Germinal center (tissue), 1 donor: ENCODE measurements around the gene C21orf58.

Experiments
- DNase-seq: peaks from one replicate; pipeline ENCODE4 v3.0.0; 2012; ENCODE audit warnings: mixed read lengths, low spot score

The C21orf58 gene

GRCh38 chr21:46255758-46256337 lies 67.8 kb downstream of the C21orf58 start:
- no peak for DNase-seq

DNA sequence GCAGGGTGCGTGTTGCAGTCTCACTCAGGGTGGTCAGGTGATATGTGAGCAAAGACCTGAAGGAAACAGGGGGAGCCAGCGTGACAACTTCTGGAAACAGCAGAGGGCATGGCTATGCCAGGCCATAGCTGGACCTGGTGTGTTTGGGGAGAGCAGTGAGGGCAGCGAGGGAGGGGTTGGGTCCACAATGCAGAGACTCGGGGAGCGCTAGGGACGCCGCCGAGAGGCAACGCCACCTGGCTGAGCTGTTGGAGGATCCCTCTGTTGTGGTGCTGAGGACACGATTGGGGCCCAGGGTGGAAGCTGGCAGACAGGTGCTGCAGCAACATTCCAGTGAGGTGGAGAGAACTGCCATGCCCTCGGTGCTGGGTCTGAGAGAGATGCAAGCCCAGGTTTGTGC lies 68.5 kb downstream of the C21orf58 start:
- no peak for DNase-seq

DNA sequence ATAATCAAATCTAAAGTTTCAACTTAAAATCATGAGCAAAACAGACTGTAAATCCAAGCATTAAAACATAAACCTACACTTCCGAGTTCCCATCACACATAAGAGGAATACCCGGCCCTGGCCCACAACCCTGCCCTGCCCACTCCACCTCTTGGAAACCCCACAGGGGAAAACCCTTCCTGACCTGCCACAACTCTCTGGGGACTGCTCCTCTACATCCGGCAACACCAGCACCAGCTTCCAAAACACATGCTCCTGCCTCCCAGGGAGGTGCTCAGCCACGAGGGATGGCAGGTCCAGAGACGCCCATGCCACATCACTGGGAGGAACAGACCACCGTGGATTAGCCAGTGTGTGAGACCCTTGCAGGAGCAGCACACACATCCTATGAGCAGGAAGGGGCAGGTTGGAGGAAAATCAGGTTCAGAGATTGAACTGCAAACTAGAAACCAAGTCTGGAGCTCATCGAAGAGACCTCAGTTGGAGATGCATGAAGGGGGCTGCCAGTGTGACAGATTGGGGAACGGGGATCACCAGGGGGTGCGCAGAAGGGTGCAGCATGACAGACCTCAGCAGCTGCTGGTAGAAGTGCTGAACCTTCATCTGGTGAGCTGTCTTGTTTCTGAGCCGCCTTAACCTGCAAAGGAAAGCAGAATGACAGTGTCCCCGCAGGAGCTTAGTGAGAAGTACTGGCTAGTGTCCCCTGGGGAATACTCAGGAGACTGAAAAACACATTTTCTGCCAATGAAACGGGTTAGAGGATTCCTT lies 69.3 kb downstream of the C21orf58 start:
- no peak for DNase-seq

DNA sequence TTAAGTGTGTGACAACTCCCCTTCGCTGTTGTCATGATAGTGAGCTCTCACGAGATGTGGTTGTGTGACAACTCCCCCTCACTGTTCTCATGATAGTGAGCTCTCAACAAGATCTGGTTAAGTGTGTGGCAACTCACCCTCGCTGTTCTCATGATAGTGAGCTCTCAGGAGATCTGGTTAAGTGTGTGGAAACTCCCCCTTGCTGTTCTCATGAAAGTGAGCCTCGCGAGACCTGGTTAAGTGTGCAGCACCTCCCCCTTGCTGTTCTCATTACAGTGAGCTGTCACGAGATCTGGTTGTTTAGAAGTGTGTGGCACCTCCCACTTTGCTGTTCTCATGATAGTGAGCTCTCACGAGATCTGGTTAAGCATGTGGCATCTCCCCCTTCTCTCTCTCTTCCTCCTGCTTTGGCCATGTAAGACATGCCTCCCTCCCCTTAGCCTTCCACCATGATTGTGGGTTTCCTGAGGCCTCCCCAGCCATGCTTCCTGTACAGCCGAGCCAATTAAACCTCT lies 70.0 kb downstream of the C21orf58 start:
- DNase-seq: no peak

DNA sequence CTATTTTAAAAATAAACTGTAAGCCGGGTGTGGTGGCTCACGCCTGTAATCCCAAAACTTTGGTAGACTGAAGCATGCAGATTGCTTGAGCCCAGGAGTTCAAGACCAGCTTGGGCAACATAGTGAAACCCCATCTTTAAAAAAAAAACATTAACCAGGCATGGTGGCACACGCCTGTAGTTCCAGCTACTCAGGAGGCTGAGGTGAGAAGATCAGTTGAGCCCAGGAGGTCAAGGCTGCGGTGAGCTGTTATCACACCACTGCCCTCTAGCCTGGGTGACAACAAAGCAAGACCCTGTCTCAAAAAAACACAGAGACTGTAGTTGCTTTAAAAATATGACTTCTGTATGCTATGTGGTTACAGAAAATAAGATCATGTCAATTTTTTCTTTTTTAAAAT lies 70.8 kb downstream of the C21orf58 start:
- no peak for DNase-seq
